ENCODE measurements around the gene GARRE1.

DNA sequence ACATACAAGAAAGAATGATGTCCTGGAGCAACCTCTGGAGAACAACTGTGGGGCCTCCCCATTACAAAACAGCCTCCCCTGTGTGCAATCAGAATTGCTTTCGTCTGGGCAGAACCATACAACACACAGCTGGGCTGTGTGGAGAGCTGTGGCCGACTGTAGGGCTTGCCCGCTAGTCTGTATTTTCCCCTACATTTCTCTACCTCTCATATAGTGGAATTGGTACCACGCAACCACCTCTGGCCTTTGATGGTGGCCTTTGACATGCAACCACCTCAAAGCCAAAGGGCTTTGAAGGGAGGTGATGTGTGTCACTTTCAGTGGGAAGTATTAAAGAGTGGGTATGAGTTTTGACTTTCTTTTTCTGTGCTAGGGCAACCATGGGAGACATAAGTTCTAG is 34.0 kb downstream of the GARRE1 start:
- TF ChIP-seq, protein P1, sequence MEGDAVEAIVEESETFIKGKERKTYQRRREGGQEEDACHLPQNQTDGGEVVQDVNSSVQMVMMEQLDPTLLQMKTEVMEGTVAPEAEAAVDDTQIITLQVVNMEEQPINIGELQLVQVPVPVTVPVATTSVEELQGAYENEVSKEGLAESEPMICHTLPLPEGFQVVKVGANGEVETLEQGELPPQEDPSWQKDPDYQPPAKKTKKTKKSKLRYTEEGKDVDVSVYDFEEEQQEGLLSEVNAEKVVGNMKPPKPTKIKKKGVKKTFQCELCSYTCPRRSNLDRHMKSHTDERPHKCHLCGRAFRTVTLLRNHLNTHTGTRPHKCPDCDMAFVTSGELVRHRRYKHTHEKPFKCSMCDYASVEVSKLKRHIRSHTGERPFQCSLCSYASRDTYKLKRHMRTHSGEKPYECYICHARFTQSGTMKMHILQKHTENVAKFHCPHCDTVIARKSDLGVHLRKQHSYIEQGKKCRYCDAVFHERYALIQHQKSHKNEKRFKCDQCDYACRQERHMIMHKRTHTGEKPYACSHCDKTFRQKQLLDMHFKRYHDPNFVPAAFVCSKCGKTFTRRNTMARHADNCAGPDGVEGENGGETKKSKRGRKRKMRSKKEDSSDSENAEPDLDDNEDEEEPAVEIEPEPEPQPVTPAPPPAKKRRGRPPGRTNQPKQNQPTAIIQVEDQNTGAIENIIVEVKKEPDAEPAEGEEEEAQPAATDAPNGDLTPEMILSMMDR (IDR thresholded peaks at IDR 0.05): no peak
- TF ChIP-seq POLR2A (IDR thresholded peaks at IDR 0.05): no peak
